Activated CD4-positive, alpha-beta T cell treated with anti-CD3 and anti-CD28 coated beads, Interleukin-2, Interleukin-6, amounts not matched to agents 100 ng/mL and 50 ng/mL, durations not matched to agents 16 hours and 8 hours (primary cell): ENCODE data around the gene SAMSN1.

Experiments used
- DNase-seq: peaks from one replicate; pipeline ENCODE4 v3.0.0-alpha.2; 2020

SAMSN1 gene

GRCh38 chr21:14545906-14546480, at the start of gene SAMSN1:
Gene SAMSN1, minus strand, starts transcription at chr21:14546315. Its CDS starts 54 bp downstream, at chr21:14546261.
- peak; percentile 90 for DNase-seq

DNA sequence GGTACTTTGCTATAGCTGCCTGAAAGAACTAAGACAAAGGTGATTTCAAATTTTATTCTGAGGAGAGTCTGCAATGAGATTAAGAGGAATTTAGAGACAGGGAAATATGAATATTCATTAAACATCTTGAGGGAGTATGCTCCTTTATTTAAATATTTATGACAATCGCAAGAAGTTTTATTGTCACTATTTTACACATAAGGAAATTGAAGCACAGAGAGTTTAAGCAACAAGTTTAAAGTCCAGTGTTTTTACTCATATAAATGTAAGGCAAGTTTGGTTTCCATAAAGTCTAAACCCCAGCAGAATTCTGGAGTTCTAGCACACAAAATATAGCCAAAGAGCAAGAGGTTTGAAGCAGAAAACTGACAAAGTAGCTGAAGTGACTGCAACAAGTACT, 49.3 kb upstream of the SAMSN1 start:
- no peak for DNase-seq

DNA sequence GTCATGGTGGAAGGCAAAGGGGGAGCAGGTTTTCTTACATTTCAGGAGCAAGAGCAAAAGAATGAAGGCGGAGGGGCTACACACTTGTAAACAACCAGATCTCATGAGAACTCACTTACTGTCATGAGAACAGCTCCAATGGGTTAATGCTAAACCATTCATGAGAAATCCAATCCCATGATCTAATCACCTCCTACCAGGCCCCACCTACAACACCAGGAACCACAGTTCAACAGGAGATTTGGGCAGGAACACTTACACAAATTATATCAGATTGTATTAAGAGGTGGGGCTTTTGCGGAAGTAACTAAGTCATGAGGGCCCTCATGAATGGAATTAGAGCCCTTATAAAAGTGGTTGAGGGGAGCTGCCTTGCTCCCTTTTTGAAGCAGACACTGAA, 48.9 kb upstream of the SAMSN1 start:
- DNase-seq: no peak

GRCh38 chr21:14593230-14593629, 47.1 kb upstream of the SAMSN1 start:
- DNase-seq: no peak

DNA sequence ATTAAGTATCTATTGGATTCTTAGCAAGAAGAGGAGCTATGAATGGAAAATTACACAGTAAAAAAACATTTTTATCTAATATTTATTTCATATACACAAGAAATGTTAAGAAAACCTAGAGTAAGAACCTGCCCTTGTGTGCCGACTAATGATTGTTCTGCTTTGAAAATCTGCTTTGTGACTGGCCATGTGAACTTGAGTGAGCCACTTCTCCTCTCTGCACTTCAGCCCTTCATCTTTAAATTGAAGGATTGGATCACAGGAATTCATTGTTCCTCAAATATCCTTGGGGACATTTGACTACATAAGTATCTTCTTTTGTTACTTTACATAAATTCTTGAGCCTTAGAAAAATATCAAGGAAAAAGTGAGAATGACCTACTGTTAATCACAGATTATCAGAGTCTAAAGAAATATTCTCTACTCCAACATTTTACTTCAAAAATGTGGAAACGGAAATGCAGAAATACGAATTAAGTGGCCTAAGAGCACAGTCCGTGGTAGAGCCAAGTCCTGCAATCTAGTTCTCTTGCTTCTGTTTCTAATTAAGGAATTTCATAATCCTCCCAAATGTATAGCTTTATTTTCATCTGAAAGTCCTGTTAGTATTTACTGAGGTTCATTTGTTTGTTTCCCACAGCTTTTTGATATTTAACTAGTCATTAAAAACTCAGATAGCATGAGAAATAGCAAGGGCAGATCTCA, 46.3 kb upstream of the SAMSN1 start:
- no peak for DNase-seq

GRCh38 chr21:14591882-14592281, 45.8 kb upstream of the SAMSN1 start:
- DNase-seq: peak; percentile 47

DNA sequence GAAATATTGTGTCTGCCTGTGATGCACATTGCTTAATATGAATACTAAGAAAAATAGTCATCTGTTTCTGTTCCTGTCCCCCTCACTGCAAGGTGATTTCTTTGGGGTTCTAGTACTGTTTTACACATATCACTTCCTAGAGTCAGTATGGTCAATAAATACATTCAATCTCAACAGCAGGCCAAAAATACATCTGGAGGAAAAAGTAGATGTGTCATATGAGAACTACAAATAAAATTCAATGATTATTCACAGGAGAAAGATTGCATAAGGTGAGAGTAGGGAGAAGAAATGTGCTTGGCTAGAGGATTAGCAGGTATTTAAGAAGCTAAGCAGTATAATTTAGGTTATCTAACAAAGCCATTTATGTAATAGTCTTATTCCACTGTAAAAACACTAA, 45.3 kb upstream of the SAMSN1 start:
- peak; percentile 42 for DNase-seq

DNA sequence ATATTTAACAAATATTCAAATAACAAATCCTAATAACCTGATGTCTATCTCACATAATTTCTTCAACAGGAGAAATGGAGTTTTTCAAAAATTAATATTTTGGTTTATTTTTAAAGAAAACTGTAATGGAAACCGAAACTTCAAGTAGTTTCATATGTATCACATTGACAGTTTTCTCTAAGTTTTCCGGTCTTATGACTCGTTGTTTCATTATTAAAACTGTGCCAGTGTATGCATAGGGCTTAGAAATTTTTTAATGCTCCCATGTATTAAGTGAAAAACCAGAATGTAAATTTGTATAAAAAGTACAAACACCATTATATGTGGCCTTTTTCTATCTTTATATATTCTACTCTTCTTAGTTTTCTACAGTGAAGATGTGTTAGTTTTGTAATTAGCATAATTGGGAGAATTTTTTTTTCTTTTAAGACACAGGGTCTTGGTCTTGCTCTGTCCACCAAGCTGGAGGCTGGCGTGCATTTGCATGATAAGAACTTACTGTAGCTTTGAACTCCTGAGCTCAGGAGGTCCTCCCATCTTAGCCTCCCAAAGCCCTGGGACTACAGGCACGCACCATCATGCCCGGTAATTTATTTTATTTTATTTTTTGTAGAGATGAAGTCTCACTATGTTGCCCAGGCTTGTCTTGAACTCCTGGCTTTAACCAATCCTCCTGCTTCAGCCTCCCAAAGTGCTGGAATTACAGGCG, 43.9 kb upstream of the SAMSN1 start:
- DNase-seq: peak; percentile 61

GRCh38 chr21:14587266-14587665, 41.2 kb upstream of the SAMSN1 start:
- no peak for DNase-seq

DNA sequence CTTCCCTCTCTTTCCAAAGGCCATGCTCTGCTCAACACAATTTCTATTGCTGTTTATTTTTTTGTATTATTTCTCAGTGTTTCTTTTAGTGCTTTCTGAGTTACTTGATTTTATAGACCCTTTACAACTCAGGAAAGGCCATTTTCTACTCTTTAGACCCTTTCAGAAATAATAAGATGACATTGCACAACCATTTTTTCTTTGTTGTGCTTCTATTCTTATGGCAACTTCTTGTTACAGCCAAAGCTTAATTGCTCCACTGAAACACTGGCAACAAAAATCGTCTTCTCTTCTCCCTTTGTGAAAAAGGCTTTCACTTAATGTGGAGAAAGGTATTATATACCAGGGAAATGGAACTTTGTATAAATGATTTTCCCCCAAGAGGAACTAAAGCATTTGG, 39.0 kb upstream of the SAMSN1 start:
- DNase-seq: no peak

GRCh38 chr21:14584357-14585095, 38.4 kb upstream of the SAMSN1 start:
- DNase-seq: no peak

GRCh38 chr21:14583629-14584255, 37.6 kb upstream of the SAMSN1 start:
- DNase-seq: peak; percentile 44

DNA sequence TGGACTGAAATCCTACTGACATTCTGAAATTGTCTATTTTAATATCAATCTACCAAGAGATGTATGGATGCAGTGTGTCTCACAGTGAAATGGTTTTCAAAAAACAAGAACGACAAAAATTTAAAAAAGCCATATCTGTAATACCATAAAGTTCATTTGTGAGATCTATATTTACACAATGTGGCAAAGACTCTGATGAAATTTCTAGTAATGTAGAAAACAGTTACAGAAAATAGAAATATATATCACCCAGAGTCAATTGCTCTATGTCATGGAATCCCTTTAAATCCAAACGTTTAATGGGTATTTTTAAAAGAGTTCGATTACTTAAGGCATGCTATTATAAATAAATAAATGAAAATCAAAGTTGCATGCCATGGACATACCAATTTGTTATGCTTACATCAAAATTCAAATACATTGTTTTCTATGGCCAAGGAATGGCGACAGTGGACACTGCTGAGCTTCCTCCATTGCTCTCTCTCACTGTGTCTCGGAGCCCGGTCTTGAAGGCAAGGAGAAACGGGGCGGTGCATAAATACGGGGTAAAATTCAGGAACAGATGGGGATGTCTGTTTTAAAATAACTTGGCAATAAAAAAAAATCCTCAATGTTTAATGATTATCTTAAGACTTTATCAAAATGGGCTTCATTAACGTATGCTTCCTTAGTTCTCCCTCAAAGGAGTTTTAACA, 37.0 kb upstream of the SAMSN1 start:
- DNase-seq: no peak

DNA sequence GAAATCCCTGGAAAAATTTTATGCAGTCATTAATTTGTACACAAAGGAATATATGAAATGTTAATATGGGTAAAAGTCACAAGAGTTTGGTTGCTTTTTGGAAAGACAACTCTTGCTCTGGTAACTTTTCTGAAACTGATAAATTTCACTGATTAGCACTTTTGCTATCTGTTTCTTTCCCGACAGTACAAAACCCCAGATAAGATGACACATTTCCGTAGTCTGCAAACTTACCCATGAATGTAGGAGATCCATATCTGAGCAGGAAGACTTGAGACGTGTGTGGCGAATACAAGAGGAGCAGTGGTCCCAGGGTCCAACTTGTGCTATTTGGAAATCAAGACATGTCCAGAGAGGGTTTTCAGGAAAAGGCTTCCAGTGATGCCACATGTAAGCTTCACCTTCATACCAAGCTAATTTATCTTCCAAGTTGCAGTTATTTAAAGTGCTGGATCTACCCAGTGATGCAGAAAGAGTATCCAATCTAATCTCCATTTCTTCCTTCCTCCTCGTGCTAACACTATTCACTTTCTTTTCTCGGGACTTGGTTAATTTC, 35.9 kb upstream of the SAMSN1 start:
- peak; percentile 80 for DNase-seq

DNA sequence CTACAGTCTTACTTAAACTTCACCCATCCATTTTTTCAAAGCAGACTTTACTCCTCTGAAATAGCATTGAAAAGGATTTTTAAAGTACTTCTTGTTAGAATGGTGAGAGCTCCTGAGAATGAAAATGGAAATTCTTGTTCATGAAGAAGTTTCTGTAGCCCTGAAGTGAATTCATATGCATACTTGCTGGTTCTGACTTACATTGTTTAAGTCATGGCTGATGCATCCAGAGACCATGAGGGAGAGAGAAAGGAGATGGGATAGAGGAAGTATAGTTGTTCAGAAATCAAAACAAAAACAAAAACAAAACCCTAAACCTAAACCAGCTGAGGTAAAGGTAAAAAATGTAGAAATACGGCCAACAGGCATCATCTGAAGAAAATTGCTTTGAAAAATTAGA, 27.1 kb upstream of the SAMSN1 start:
- no peak for DNase-seq

DNA sequence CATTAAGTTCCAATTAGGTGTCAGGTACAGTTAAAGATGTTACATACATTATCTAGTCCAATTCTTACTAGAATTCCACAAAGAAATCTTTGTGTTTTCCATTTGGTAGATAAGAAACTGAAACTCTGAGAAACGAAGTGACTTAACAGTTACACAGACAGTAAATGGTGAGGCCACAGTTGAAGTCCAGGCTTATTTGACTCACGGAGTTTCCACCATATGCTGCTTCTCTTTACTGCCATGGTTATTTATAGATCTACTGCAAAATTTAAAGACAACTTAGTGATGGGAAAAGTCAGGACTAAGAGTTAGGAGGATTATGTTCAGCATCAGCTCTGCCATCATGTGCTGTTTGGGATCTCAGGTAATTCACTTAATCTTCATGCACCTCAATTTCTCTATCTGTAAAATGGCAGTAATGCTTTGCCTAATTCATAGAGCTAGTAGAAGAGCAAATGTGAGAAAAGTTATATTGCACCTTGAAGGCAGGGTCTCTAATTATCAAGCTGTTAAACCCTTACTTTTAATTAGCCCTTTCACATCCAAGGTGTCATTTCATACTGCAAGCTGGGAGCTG, 26.2 kb upstream of the SAMSN1 start:
- DNase-seq: no peak

GRCh38 chr21:14569868-14570267, 23.8 kb upstream of the SAMSN1 start:
- DNase-seq: no peak

DNA sequence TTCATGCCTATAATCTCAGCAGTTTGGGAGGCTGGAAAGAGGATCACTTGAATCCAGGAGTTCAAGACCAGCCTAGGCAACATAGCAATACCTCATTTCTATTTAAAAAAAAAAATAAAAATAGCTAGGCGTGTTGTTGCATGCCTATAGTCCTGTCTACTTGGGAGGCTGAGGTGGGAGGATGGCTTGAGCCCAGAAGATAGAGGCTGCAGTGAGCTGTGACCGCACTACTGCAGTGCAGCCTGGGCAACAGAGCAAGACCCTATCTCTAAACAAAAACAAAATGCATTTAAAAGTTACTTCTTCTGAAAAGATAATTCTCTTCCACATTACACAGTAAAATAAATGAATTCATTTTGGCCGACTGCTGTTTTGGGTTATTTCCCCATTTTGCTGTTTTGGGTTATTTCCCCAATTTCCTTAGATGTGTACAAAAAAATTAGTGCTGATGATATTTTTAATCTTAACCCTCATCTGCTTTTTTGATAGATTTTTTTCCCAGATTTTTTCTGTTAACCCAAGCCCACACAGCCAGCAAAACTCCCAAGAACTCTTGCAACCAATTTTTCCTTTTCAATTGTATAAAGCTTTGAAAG, 23.0 kb upstream of the SAMSN1 start:
- no peak for DNase-seq

- no peak for DNase-seq
Measured at GRCh38 chr21:14567331-14568279, 21.5 kb upstream of the SAMSN1 start.

- DNase-seq: no peak
Measured at GRCh38 chr21:14566894-14567293, 20.8 kb upstream of the SAMSN1 start.
